ENCODE data around the gene RRP1B.
A peak's percentile ranks its signal among the peaks of the same experiment; 100 is the strongest.
"Not testable (repeated sequence)": the region's sequence is repeated elsewhere in the genome, so short reads cannot be mapped to it uniquely, and the experiment has no call there.

Gene RRP1B

DNA sequence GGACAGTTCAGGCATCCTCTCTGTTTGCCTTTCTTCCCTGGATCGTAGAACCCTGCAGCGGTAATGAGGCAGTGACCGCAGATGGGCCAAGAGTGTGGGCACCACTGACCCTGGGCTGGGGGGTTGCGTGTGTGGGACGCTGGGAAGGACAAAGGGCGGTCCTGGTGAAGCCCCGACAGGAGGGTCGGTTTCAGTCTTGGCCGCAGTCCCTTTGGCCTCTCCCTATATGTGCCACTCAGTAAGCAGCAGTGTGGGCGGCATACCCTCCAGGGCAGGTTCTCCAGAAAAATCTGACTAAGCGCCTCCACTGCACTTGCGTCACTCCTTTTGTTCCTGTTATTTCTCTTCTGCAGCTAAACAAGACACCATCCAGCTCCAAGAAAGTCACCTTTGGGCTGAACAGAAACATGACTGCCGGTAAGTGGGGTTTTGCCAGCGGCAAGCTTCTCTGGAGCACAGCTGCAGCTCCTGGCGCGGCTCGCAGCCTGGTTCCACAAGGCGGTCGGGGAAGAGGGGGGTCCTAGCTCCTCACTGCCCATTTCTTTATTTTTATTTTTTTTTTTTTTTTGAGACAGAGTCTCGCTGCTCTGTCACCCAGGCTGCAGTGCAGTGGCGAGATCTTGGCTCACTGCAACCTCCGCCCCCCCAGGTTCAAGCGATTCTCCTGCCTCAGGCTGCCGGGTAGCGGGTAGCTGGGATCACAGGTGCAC, 31.9 kb downstream of the RRP1B start:
- no peak for DNase-seq (ENCODE audit: low spot score)
- no peak overlapping the region for H3K4me3 Mint-ChIP-seq
- H3K36me3 Mint-ChIP-seq (ENCODE audit: low read depth) = peaks cover 48% of the 10 kb centered on the region
- peaks cover 1% of the 10 kb centered on the region for H3K4me1 Mint-ChIP-seq (ENCODE audit: low read depth)
- no peaks in the 10 kb centered on the region for H3K9me3 Mint-ChIP-seq
- no peak overlapping the region for H3K27ac Mint-ChIP-seq
- H3K27me3 Mint-ChIP-seq (ENCODE audit: low read depth) = no peaks in the 10 kb centered on the region

GRCh38 chr21:43691801-43692200, 32.4 kb downstream of the RRP1B start:
- no peak overlapping the region for H3K4me3 Mint-ChIP-seq
- H3K27ac Mint-ChIP-seq = no peak overlapping the region

GRCh38 chr21:43692949-43693348, 33.6 kb downstream of the RRP1B start:
- DNase-seq (ENCODE audit: low spot score) = no peak
- peaks cover 5% of the 10 kb centered on the region for H3K4me1 Mint-ChIP-seq (ENCODE audit: low read depth)
- H3K4me3 Mint-ChIP-seq = no peak overlapping the region
- no peaks in the 10 kb centered on the region for H3K27me3 Mint-ChIP-seq (ENCODE audit: low read depth)
- no peak overlapping the region for H3K27ac Mint-ChIP-seq
- no peaks in the 10 kb centered on the region for H3K9me3 Mint-ChIP-seq
- peaks cover 46% of the 10 kb centered on the region for H3K36me3 Mint-ChIP-seq (ENCODE audit: low read depth)

More at GRCh38 chr21:43691801-43692200, 32.4 kb downstream of the RRP1B start:
- Mint-ChIP-seq H3K4me1 (ENCODE audit: low read depth) (peaks cover 1% of the 10 kb centered on the region), H3K27me3 (ENCODE audit: low read depth) (no peaks in the 10 kb centered on the region), H3K36me3 (ENCODE audit: low read depth) (peaks cover 46% of the 10 kb centered on the region), H3K9me3 (no peaks in the 10 kb centered on the region)
- no peak for DNase-seq (ENCODE audit: low spot score)

GRCh38 chr21:43693981-43694380, 34.6 kb downstream of the RRP1B start:
- Mint-ChIP-seq H3K27me3 (ENCODE audit: low read depth) (no peaks in the 10 kb centered on the region), H3K9me3 (no peaks in the 10 kb centered on the region), H3K36me3 (ENCODE audit: low read depth) (peaks cover 43% of the 10 kb centered on the region), H3K4me1 (ENCODE audit: low read depth) (peaks cover 5% of the 10 kb centered on the region), H3K4me3 (no peak overlapping the region), H3K27ac (no peak overlapping the region)
- DNase-seq (ENCODE audit: low spot score) = no peak

DNA sequence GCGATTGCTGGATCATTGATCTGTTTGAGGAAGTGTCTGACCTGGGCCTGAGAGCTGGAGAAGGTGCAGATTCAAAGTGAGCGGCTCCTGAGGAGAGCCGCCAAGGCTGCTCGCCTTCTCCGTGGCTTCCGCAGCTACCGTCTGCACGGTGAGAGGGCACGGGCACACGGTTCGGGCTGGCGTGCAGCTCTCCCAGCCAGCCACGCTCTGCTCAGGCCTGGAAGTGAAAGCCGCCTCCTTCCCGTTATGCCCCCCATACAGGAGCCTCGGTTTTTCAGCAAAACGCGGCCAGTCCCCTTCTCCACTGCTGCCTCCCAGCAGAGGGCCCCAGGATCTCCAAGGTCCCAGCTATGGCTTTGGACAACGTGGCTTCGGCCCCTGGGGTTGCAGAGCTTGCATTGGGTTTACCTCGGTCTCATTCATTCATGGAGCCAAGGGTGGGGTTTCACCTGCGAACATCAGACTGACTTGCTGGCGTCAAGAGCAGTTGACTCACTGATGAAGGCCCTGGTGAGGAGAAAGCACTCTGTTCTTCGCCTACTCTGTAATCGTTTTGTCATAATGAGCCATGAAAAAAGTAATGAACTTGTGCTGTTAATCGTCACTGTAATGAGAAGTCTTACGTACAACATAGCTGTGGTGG, 35.2 kb downstream of the RRP1B start:
- Mint-ChIP-seq H3K4me1 (ENCODE audit: low read depth) (peaks cover 5% of the 10 kb centered on the region), H3K36me3 (ENCODE audit: low read depth) (peaks cover 43% of the 10 kb centered on the region), H3K9me3 (no peaks in the 10 kb centered on the region), H3K4me3 (no peak overlapping the region), H3K27me3 (ENCODE audit: low read depth) (no peaks in the 10 kb centered on the region), H3K27ac (no peak overlapping the region)
- no peak for DNase-seq (ENCODE audit: low spot score)

DNA sequence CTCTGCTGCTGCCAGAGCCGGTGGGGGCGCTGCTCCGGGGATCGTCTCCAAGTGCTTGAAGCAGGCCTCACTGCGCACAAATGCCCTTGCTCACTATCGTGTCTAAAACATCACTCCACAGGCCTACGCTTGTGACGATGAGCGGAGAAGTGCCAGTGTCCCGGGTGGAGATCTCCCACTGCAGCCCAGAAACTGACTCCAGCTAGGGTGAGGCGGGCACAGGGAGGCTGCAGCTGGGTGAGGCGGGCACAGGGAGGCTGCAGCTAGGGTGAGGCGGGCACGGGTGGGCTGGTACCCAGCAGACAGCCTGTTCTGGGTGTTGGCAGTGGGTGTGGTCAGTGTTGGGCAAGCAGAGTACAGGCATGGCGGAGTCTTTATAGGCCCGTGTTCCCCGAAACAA, 36.9 kb downstream of the RRP1B start:
- peaks cover 31% of the 10 kb centered on the region for H3K36me3 Mint-ChIP-seq (ENCODE audit: low read depth)
- H3K9me3 Mint-ChIP-seq = no peaks in the 10 kb centered on the region
- peaks cover 5% of the 10 kb centered on the region for H3K4me1 Mint-ChIP-seq (ENCODE audit: low read depth)
- no peak overlapping the region for H3K27ac Mint-ChIP-seq
- DNase-seq (ENCODE audit: low spot score) = no peak
- H3K4me3 Mint-ChIP-seq = no peak overlapping the region
- no peaks in the 10 kb centered on the region for H3K27me3 Mint-ChIP-seq (ENCODE audit: low read depth)

GRCh38 chr21:43697758-43698643, 38.6 kb downstream of the RRP1B start:
- H3K9me3 Mint-ChIP-seq = no peaks in the 10 kb centered on the region
- H3K27ac Mint-ChIP-seq = peak overlapping the region; percentile 63

GRCh38 chr21:43699492-43699777, 40.1 kb downstream of the RRP1B start:
- H3K4me3 Mint-ChIP-seq; H3K27ac Mint-ChIP-seq; DNase-seq (ENCODE audit: low spot score); H3K9me3 Mint-ChIP-seq; H3K27me3 Mint-ChIP-seq (ENCODE audit: low read depth): not testable (repeated sequence)
- peaks cover 21% of the 10 kb centered on the region for H3K36me3 Mint-ChIP-seq (ENCODE audit: low read depth)
- H3K4me1 Mint-ChIP-seq (ENCODE audit: low read depth) = peaks cover 13% of the 10 kb centered on the region

More at GRCh38 chr21:43697758-43698643, 38.6 kb downstream of the RRP1B start:
- no peak for DNase-seq (ENCODE audit: low spot score)
- no peak overlapping the region for H3K4me3 Mint-ChIP-seq
- H3K27me3 Mint-ChIP-seq (ENCODE audit: low read depth) = no peaks in the 10 kb centered on the region
- H3K4me1 Mint-ChIP-seq (ENCODE audit: low read depth) = peaks cover 11% of the 10 kb centered on the region
- H3K36me3 Mint-ChIP-seq (ENCODE audit: low read depth) = peaks cover 27% of the 10 kb centered on the region

DNA sequence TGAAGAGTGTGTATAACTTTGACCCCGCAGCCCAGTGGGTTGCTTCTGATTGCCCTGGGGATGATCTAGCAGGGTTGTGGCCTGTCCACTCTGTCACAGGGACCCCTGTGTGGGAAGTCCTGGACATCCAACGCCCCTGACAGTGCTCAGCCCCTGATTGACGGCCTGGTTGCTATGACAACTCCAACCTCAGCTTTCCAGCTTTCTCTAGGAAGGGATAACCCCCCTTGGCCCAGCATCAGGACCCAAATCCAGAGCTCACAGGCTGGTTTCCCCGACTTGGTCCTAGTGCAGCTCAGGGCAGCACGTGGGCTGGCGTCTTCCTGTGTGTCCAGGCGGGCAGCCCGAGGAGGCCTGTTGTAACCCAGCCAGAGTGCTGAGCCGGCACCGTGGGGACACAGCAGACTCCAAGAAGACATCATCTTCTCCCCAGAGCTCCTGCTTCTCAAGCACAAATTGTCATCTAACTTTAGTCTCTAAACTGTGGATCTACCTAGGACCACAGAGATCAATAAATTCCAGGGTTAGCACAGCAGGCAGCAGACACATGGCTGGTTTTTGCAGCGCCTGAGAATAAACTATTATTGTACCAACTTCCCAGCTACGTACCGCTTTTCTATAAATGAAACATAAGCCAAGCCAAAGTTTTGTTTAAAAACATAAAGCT, 40.7 kb downstream of the RRP1B start:
- Mint-ChIP-seq H3K4me1 (ENCODE audit: low read depth) (peaks cover 13% of the 10 kb centered on the region), H3K4me3 (no peak overlapping the region), H3K9me3 (no peaks in the 10 kb centered on the region), H3K27ac (no peak overlapping the region), H3K36me3 (ENCODE audit: low read depth) (peaks cover 21% of the 10 kb centered on the region), H3K27me3 (ENCODE audit: low read depth) (no peaks in the 10 kb centered on the region)
- DNase-seq (ENCODE audit: low spot score) = no peak

DNA sequence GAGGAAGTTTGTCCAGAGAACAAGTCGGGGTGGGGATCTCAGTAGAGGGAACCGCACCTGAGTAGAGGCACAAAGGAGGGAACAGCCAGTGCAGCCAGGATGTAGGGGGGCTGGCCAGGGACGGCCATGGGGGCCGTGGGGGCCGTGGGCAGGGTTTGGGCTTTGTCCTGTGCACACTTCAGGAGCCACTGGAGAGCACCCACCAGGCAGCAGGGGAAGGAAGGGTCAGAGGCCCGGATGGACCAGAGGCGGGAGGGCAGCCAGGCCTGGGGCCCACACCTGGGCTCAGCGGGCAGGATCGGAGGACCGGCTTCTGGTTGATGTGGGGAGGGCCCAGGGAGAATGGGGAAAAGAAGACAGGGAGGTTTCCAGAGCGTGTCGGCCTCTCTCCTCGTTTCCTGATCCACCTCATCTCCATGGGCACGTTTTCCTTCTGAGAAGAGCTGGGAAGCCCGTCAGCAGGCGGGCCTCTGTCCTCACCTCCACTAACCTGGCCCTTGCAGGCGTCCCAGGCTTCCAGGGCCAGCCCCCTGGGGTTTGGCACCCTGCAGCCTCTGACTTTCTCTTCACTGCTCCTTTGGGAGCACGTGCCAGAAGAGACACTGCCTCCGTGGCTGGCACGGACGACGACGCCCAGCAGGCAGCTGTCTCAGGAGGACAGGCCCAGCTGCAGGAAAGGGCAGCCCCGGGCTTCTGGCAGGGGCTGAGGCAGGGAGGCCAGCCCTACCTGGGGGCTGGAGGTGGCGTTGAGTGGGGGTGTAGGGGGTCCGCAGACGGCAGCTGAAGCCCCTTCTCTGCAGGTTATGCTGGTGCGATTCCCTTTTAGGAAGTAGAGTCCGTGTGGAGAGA, 42.8 kb downstream of the RRP1B start:
- DNase-seq (ENCODE audit: low spot score) = no peak
- Mint-ChIP-seq H3K36me3 (ENCODE audit: low read depth) (peaks cover 7% of the 10 kb centered on the region), H3K9me3 (no peaks in the 10 kb centered on the region), H3K4me3 (no peak overlapping the region), H3K27me3 (ENCODE audit: low read depth) (no peaks in the 10 kb centered on the region), H3K4me1 (ENCODE audit: low read depth) (peaks cover 12% of the 10 kb centered on the region), H3K27ac (no peak overlapping the region)

GRCh38 chr21:43702785-43703034, 43.4 kb downstream of the RRP1B start:
- H3K4me3 Mint-ChIP-seq = peak overlapping the region; percentile 70
- H3K9me3 Mint-ChIP-seq = no peaks in the 10 kb centered on the region
- H3K27me3 Mint-ChIP-seq (ENCODE audit: low read depth) = no peaks in the 10 kb centered on the region
- no peak for DNase-seq (ENCODE audit: low spot score)
- peaks cover 4% of the 10 kb centered on the region for H3K36me3 Mint-ChIP-seq (ENCODE audit: low read depth)
- H3K4me1 Mint-ChIP-seq (ENCODE audit: low read depth) = peaks cover 9% of the 10 kb centered on the region
- H3K27ac Mint-ChIP-seq = peak overlapping the region; percentile 69

- Mint-ChIP-seq H3K27ac (peak overlapping the region; percentile 69), H3K4me1 (ENCODE audit: low read depth) (peaks cover 8% of the 10 kb centered on the region), H3K27me3 (ENCODE audit: low read depth) (no peaks in the 10 kb centered on the region), H3K36me3 (ENCODE audit: low read depth) (peaks cover 3% of the 10 kb centered on the region), H3K4me3 (peak overlapping the region; percentile 70), H3K9me3 (no peaks in the 10 kb centered on the region)
- no peak for DNase-seq (ENCODE audit: low spot score)
These were observed 43.9 kb downstream of the RRP1B start for GRCh38 chr21:43703035-43703880.

GRCh38 chr21:43707462-43707861, 48.1 kb downstream of the RRP1B start:
- Mint-ChIP-seq H3K27ac (no peak overlapping the region), H3K36me3 (ENCODE audit: low read depth) (no peaks in the 10 kb centered on the region), H3K27me3 (ENCODE audit: low read depth) (peaks cover 15% of the 10 kb centered on the region), H3K4me1 (ENCODE audit: low read depth) (peaks cover 8% of the 10 kb centered on the region), H3K9me3 (no peaks in the 10 kb centered on the region), H3K4me3 (no peak overlapping the region)
- DNase-seq (ENCODE audit: low spot score) = no peak
